Measurements from ENCODE around the gene PNISR. TPM values are rescaled to one million over a fixed set of nuclear protein-coding genes. Genes with fewer than 3 reads are reported as not detected.

PNISR gene
- total and polyA plus RNA-seq, 2 of the 13 experiments (the other 11 are each of a cell fraction or from before 2014, with no cell fraction given): 43.0 to 48.0 TPM

DNA sequence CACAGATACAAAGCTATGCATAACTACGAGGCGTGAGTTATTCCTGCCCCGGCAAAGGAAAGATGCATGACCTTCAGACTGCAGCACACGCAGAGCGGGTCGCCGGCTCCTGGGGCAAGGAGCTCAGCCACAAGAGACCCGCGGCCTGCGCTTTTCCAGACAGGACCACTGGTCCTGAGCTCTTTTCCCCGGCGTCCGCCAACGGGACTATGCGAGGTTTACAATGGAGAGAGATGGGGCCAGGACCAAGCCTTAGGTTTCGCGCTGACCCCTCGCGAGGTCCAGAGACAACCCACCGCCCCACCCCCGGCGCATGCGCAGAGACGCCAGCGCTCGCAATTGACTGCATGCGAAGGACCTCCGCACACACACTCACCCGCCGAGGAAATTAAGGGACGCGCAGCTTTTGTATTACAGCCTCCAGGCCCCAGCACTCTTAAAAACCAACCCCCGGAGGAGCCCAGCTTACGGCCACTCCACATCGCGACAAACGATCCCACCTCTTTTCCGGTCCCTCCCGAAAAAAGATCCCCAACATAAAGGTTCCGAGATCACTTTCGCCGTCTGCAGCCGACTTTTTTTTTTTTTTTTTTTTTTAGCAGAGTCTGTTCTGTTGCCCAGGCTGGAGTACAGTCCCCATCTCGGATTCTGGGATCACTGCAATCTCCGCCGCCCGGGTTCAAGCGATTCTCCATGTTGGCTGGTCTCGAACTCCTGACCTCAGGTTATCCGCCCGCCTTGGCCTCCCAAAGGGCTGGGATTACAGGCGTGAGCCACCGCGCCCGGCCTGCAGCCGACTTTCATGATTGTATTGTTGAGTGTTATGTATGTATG lies 31.2 kb downstream of the PNISR start, which contains the start of gene COQ3 (continued):
- TF ChIP-seq, protein P1, sequence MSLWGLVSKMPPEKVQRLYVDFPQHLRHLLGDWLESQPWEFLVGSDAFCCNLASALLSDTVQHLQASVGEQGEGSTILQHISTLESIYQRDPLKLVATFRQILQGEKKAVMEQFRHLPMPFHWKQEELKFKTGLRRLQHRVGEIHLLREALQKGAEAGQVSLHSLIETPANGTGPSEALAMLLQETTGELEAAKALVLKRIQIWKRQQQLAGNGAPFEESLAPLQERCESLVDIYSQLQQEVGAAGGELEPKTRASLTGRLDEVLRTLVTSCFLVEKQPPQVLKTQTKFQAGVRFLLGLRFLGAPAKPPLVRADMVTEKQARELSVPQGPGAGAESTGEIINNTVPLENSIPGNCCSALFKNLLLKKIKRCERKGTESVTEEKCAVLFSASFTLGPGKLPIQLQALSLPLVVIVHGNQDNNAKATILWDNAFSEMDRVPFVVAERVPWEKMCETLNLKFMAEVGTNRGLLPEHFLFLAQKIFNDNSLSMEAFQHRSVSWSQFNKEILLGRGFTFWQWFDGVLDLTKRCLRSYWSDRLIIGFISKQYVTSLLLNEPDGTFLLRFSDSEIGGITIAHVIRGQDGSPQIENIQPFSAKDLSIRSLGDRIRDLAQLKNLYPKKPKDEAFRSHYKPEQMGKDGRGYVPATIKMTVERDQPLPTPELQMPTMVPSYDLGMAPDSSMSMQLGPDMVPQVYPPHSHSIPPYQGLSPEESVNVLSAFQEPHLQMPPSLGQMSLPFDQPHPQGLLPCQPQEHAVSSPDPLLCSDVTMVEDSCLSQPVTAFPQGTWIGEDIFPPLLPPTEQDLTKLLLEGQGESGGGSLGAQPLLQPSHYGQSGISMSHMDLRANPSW (CRISPR knock-in tag; IDR thresholded peaks at IDR 0.05; ENCODE audit: borderline replicate concordance): no peak
- peak; percentile 33 for TF ChIP-seq AGO1 (IDR thresholded peaks at IDR 0.05; ENCODE audit: low read depth, low read length, poor library complexity, severe bottlenecking)
- no peak for TF ChIP-seq CC2D1A (CRISPR knock-in tag; IDR thresholded peaks at IDR 0.05)
- TF ChIP-seq, protein P2, sequence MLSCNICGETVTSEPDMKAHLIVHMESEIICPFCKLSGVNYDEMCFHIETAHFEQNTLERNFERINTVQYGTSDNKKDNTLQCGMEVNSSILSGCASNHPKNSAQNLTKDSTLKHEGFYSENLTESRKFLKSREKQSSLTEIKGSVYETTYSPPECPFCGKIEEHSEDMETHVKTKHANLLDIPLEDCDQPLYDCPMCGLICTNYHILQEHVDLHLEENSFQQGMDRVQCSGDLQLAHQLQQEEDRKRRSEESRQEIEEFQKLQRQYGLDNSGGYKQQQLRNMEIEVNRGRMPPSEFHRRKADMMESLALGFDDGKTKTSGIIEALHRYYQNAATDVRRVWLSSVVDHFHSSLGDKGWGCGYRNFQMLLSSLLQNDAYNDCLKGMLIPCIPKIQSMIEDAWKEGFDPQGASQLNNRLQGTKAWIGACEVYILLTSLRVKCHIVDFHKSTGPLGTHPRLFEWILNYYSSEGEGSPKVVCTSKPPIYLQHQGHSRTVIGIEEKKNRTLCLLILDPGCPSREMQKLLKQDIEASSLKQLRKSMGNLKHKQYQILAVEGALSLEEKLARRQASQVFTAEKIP (CRISPR knock-in tag; IDR thresholded peaks at IDR 0.05; ENCODE audit: borderline replicate concordance): no peak
- TF ChIP-seq TMF1 (CRISPR knock-in tag; IDR thresholded peaks at IDR 0.05; ENCODE audit: low read depth): no peak
- TF ChIP-seq ZNF382 (CRISPR knock-in tag; IDR thresholded peaks at IDR 0.05; ENCODE audit: borderline replicate concordance): no peak
- TF ChIP-seq PTBP1 (IDR thresholded peaks at IDR 0.05; ENCODE audit: low read depth, low read length, poor library complexity, severe bottlenecking): no peak
- no peak for TF ChIP-seq HMG20B (CRISPR knock-in tag; conservative IDR thresholded peaks at IDR 0.05)
- TF ChIP-seq ZNF563 (CRISPR knock-in tag; IDR thresholded peaks at IDR 0.05): peak; percentile 60; the same call in 1 of the 2 replicates
- TF ChIP-seq NCOR1 (IDR thresholded peaks at IDR 0.05; ENCODE audit: borderline replicate concordance, low read length): no peak
- TF ChIP-seq ZNF3 (CRISPR knock-in tag; IDR thresholded peaks at IDR 0.05): no peak
- TF ChIP-seq, protein P3, sequence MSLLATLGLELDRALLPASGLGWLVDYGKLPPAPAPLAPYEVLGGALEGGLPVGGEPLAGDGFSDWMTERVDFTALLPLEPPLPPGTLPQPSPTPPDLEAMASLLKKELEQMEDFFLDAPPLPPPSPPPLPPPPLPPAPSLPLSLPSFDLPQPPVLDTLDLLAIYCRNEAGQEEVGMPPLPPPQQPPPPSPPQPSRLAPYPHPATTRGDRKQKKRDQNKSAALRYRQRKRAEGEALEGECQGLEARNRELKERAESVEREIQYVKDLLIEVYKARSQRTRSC (CRISPR knock-in tag; IDR thresholded peaks at IDR 0.05; ENCODE audit: low read depth): no peak
- TF ChIP-seq, protein P4, sequence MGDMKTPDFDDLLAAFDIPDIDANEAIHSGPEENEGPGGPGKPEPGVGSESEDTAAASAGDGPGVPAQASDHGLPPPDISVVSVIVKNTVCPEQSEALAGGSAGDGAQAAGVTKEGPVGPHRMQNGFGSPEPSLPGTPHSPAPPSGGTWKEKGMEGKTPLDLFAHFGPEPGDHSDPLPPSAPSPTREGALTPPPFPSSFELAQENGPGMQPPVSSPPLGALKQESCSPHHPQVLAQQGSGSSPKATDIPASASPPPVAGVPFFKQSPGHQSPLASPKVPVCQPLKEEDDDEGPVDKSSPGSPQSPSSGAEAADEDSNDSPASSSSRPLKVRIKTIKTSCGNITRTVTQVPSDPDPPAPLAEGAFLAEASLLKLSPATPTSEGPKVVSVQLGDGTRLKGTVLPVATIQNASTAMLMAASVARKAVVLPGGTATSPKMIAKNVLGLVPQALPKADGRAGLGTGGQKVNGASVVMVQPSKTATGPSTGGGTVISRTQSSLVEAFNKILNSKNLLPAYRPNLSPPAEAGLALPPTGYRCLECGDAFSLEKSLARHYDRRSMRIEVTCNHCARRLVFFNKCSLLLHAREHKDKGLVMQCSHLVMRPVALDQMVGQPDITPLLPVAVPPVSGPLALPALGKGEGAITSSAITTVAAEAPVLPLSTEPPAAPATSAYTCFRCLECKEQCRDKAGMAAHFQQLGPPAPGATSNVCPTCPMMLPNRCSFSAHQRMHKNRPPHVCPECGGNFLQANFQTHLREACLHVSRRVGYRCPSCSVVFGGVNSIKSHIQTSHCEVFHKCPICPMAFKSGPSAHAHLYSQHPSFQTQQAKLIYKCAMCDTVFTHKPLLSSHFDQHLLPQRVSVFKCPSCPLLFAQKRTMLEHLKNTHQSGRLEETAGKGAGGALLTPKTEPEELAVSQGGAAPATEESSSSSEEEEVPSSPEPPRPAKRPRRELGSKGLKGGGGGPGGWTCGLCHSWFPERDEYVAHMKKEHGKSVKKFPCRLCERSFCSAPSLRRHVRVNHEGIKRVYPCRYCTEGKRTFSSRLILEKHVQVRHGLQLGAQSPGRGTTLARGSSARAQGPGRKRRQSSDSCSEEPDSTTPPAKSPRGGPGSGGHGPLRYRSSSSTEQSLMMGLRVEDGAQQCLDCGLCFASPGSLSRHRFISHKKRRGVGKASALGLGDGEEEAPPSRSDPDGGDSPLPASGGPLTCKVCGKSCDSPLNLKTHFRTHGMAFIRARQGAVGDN (CRISPR knock-in tag; IDR thresholded peaks at IDR 0.05): peak; percentile 92

Data from HepG2 (cell line).